Measurements from ENCODE around the gene CX3CL1.

CX3CL1 gene

DNA sequence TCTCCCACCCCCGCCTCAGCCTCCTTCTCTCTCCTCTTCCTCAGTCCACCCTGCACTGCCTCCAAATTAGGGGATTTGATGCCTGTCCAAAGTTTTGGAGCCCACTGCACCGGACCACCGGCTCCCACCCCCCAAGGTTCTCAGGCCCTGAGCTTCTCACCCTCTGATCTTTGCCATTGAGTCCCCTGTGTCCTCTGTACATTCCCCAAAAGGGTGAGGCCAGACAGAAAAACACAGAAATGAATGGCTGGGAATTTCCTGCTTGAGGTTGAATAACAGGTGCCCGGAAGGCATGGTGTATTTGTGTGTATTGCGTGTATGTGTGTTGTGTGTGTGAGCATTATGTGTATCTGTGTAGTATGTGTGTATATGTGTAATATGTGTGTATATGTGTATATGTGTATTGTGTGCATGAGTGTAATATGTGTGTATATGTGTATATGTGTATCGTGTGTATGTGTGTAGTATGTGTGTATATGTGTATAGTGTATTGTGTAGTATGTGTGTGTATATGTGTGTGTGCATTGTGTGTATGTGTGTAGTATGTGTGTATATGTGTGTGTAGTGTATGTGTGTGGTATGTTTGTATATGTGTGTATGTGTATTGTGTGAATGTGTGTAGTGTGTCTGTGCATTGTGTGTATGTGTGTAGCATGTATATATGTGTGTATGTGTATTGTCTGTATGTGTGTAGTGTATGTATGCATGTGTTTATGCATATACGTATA, 16.2 kb downstream of the CX3CL1 start:
- H3K4me3 ChIP-seq (ENCODE audit: low read depth, low read length): no peak overlapping the region
- DNase-seq (ENCODE audit: low read depth): peak; percentile 87
- TF ChIP-seq, protein P1, sequence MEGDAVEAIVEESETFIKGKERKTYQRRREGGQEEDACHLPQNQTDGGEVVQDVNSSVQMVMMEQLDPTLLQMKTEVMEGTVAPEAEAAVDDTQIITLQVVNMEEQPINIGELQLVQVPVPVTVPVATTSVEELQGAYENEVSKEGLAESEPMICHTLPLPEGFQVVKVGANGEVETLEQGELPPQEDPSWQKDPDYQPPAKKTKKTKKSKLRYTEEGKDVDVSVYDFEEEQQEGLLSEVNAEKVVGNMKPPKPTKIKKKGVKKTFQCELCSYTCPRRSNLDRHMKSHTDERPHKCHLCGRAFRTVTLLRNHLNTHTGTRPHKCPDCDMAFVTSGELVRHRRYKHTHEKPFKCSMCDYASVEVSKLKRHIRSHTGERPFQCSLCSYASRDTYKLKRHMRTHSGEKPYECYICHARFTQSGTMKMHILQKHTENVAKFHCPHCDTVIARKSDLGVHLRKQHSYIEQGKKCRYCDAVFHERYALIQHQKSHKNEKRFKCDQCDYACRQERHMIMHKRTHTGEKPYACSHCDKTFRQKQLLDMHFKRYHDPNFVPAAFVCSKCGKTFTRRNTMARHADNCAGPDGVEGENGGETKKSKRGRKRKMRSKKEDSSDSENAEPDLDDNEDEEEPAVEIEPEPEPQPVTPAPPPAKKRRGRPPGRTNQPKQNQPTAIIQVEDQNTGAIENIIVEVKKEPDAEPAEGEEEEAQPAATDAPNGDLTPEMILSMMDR (IDR thresholded peaks at IDR 0.05; ENCODE audit: insufficient read depth, low read depth, low read length, missing control alignments): no peak

DNA sequence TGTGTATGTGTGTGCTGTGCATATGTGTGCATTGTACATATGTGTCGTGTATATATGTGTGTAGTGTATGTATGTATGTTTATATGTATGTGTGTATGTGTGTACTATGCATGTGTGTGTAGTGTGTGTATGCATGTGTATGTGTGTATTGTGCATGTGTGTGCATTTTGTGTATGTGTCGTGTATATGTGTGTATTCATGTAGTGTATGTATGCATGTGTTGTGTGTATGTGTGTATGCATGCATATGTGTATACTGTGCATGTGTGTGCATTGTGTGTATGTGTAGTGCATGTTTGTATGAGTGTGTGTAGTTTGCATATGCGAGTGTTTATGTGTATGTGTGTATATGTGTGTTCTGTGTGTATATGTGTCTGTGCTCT, 16.8 kb downstream of the CX3CL1 start:
- TF ChIP-seq, protein P1 (IDR thresholded peaks at IDR 0.05; ENCODE audit: insufficient read depth, low read depth, low read length, missing control alignments): no peak
- no peak for DNase-seq (ENCODE audit: low read depth)
- H3K4me3 ChIP-seq (ENCODE audit: low read depth, low read length): no peak overlapping the region

DNA sequence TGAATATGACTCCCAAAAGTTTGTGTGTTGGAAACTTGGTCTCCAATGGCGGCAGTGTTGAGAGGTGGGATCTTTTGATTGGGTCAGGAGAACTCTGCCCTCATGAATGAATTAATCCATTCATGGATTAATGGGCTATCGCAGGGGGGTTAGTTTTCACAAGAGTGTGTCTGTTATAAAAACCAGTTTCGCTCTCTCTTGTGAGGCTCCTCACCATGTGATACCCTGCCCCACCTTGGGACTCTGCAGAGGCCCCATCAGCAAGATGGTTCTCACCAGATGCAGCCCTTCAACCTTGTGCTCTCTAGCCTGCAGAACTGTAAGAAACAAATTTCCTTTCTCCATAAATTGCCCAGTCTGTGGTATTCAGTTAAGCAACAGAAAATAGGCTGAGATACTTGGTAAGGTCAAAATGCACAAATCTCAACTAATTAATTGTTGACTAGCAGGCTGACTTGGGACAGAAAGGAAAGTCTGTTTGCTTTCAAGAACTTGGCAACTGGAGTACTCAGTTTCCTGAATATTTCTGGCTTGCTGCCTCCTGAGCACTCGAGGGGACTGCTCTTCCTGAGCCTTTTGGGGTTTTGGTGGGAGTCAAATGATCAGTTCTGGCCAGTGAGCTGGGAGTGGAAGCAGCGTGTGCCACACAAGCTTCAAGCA, 18.5 kb downstream of the CX3CL1 start:
- TF ChIP-seq, protein P1 (IDR thresholded peaks at IDR 0.05; ENCODE audit: insufficient read depth, low read depth, low read length, missing control alignments): no peak

DNA sequence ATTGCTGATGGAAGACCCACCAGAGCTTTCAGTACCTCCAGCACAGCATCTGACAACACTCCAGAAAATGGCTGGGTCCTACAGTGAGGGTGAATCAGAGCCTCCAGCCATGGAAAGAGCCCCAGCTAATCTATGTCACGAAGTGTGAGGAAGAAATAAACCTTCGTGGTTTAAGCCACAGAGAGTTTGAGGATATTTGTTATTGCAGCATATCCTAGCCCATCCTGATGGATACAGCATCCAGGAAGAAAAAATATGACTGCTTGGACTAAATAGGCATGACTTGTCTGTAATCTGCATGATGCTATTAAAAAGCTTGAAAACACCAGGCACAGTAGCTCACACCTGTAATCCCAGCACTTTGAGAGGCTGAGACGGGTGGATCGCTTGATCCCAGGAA, 19.0 kb downstream of the CX3CL1 start:
- no peak overlapping the region for H3K4me3 ChIP-seq (ENCODE audit: low read depth, low read length)
- TF ChIP-seq, protein P1 (IDR thresholded peaks at IDR 0.05; ENCODE audit: insufficient read depth, low read depth, low read length, missing control alignments): no peak
- no peak for DNase-seq (ENCODE audit: low read depth)

More for the DNA sequence above, 18.5 kb downstream of the CX3CL1 start:
- H3K4me3 ChIP-seq (ENCODE audit: low read depth, low read length): no peak overlapping the region
- DNase-seq (ENCODE audit: low read depth): no peak

DNA sequence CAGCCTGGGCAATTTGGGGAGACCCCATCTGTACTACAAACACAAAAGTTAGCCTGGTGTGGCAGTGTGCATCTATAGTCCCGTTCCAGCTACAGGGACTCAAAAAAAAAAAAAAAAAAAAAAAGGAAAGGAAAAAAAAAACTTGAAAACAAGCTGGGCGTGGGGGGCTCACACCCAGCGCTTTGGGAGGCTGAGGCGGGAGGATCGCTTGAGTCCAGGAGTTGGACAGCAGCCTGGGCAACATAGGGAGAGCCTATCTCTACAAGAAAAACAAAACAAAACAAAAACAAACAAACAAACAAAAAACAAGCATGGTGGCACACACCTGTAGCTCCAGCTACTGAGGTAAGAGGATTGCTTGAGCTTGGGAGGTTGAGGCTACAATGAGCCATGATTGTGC, 19.4 kb downstream of the CX3CL1 start:
- TF ChIP-seq, protein P1 (IDR thresholded peaks at IDR 0.05; ENCODE audit: insufficient read depth, low read depth, low read length, missing control alignments): no peak
- no peak overlapping the region for H3K4me3 ChIP-seq (ENCODE audit: low read depth, low read length)
- no peak for DNase-seq (ENCODE audit: low read depth)

- DNase-seq (ENCODE audit: low read depth): no peak
- TF ChIP-seq, protein P1 (IDR thresholded peaks at IDR 0.05; ENCODE audit: insufficient read depth, low read depth, low read length, missing control alignments): no peak
These were observed 20.4 kb downstream of the CX3CL1 start for GRCh38 chr16:57392694-57393093.

More at GRCh38 chr16:57392694-57393093, 20.4 kb downstream of the CX3CL1 start:
- no peak overlapping the region for H3K4me3 ChIP-seq (ENCODE audit: low read depth, low read length)
